GM23338 (cell line): ENCODE data around the gene NFKB1.
"Not testable (repeated sequence)": the region's sequence is repeated elsewhere in the genome, so short reads cannot be mapped to it uniquely, and the experiment has no call there.

ENCODE experiments used
- EZH2 ChIP-seq: fragments of 200-600 bp; sonication (generic); IDR thresholded peaks from one replicate; pipeline ENCODE4 v1.8.0; 2017; ENCODE audit warnings: antibody characterized with exemption, mild to moderate bottlenecking, low read depth; ENCODE audit not compliant: unreplicated experiment
- POLR2AphosphoS5 ChIP-seq: IDR thresholded peaks from 2 replicates; pipeline ENCODE4 v1.6.1; 2016; ENCODE audit warnings: antibody characterized with exemption, low read depth
- TF ChIP-seq, protein P1 (sequence below), 2 experiments: fragments of 200-600 bp in 1 of 2; sonication (generic) in 1 of 2; conservative IDR thresholded peaks; 2 replicates each; pipeline versions ENCODE4 v1.5.1 to v1.6.1; 2016 to 2017; ENCODE audit warnings: antibody characterized with exemption in 2 of 2, low read depth in 2 of 2, mild to moderate bottlenecking in 2 of 2, moderate library complexity in 1 of 2

DNA sequence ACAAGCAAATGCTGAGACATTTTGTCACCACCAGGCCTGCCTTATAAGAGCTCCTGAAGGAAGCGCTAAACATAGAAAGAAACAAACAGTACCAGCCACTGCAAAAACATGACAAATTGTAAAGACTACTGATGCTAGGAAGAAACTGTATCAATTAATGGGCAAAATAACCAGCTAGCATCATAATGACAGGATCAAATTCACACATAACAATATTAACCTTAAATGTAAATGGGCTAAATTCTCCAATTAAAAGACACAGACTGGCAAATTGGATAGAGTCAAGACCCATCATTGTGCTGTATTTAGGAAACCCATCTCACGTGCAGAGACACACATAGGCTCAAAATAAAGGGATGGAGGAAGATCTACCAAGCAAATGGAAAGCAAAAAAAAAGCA is 21.3 kb upstream of the NFKB1 start:
- TF ChIP-seq, protein P1, sequence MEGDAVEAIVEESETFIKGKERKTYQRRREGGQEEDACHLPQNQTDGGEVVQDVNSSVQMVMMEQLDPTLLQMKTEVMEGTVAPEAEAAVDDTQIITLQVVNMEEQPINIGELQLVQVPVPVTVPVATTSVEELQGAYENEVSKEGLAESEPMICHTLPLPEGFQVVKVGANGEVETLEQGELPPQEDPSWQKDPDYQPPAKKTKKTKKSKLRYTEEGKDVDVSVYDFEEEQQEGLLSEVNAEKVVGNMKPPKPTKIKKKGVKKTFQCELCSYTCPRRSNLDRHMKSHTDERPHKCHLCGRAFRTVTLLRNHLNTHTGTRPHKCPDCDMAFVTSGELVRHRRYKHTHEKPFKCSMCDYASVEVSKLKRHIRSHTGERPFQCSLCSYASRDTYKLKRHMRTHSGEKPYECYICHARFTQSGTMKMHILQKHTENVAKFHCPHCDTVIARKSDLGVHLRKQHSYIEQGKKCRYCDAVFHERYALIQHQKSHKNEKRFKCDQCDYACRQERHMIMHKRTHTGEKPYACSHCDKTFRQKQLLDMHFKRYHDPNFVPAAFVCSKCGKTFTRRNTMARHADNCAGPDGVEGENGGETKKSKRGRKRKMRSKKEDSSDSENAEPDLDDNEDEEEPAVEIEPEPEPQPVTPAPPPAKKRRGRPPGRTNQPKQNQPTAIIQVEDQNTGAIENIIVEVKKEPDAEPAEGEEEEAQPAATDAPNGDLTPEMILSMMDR (conservative IDR thresholded peaks at IDR 0.05; ENCODE audit: low read depth in 2 of 2), result not testable (repeated sequence)
- not testable (repeated sequence) for TF ChIP-seq EZH2, POLR2AphosphoS5
